Measurements from ENCODE around the gene CAPZB. TPM values are rescaled to one million over a fixed set of nuclear protein-coding genes. Genes with fewer than 3 reads are reported as not detected.

CAPZB gene
- total RNA-seq, 3 donors from 2014 or later (not counting 1 experiment from before 2014, with no cell fraction given), result 369 to 393 (median 375) TPM

DNA sequence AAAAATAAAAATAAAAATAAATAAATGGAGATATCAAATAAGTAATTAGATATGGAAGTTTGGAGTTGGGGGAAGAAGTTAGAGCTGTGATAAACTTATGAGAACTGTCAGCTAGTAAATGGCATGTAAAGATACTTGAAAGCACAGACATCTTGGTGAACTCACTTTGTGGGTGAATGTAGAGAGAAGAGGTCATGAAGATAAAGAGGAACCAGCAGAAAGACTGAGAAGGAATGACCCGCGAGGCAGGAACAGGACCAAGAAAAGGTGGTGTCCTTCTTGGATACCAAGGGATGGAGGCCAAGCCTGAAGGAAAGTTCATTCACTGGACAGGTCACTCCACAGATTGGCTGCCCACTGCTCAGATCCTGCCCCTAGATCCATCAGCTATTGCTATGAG lies 4.7 kb upstream of the CAPZB start:
- Mint-ChIP-seq H3K9me3 (no peaks in the 10 kb centered on the region), H3K36me3 (no peaks in the 10 kb centered on the region), H3K4me1 (peaks cover 39 to 40% of the 10 kb centered on the region in 2 donors), H3K27me3 (ENCODE audit: low read depth in 2 of 2) (no peaks in the 10 kb centered on the region), H3K27ac (no peak overlapping the region), H3K4me3 (no peak overlapping the region)
- Histone ChIP-seq H3K4me3 (ENCODE audit: low read length) (no peak overlapping the region), H3K36me3 (ENCODE audit: control insufficient read depth, insufficient read depth, low read length) (no peaks in the 10 kb centered on the region), H3K9me3 (ENCODE audit: control insufficient read depth, insufficient read depth, low read length) (no peaks in the 10 kb centered on the region), H3K27me3 (ENCODE audit: control insufficient read depth, insufficient read depth, low read length) (no peaks in the 10 kb centered on the region), H3K4me1 (ENCODE audit: control insufficient read depth, insufficient read depth, low read length) (peaks cover 19% of the 10 kb centered on the region), H3K27ac (ENCODE audit: low read length) (no peak overlapping the region)
- TF ChIP-seq, protein P1, sequence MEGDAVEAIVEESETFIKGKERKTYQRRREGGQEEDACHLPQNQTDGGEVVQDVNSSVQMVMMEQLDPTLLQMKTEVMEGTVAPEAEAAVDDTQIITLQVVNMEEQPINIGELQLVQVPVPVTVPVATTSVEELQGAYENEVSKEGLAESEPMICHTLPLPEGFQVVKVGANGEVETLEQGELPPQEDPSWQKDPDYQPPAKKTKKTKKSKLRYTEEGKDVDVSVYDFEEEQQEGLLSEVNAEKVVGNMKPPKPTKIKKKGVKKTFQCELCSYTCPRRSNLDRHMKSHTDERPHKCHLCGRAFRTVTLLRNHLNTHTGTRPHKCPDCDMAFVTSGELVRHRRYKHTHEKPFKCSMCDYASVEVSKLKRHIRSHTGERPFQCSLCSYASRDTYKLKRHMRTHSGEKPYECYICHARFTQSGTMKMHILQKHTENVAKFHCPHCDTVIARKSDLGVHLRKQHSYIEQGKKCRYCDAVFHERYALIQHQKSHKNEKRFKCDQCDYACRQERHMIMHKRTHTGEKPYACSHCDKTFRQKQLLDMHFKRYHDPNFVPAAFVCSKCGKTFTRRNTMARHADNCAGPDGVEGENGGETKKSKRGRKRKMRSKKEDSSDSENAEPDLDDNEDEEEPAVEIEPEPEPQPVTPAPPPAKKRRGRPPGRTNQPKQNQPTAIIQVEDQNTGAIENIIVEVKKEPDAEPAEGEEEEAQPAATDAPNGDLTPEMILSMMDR (IDR thresholded peaks at IDR 0.05), result no peak
- ATAC-seq, result no peak
- intact Hi-C loops (cut with micrococcal nuclease), result loop anchor here (10.0 kb wide), 1 partner anchor 175 kb away; the partner anchor contains the start of genes AKR7A2 and SLC66A1
- no peak for DNase-seq
- 100% methylated on average over 2 of the region's 2 CpGs for WGBS (ENCODE audit: insufficient coverage)

DNA sequence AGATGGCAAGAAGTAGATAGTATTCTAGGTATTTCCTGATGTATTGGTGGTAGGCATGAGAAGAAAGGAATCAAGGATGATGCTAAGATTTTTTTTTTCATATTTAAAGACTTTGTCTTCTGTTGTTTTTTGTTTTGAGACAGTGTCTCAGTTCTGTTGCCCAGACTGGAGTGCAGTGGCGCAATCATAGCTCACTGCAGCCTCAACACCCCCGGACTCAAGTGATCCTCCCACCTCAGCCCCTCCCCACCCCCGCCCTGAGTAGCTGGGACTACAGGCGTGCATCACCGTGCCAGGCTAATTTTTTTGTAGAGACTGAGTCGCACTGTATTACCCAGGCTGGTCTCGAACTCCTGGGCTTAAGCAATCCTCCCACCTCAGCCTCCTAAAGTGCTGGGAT lies 2.8 kb upstream of the CAPZB start:
- no peak overlapping the region for H3K4me3 ChIP-seq (ENCODE audit: low read length)
- no peaks in the 10 kb centered on the region for H3K27me3 Mint-ChIP-seq (ENCODE audit: low read depth in 2 of 2)
- 88% methylated on average over 7 of the region's 7 CpGs for WGBS (ENCODE audit: insufficient coverage)
- intact Hi-C loops (cut with micrococcal nuclease), result loop anchor here (10.0 kb wide), 1 partner anchor 173 kb away; the partner anchor contains the start of genes AKR7A2 and SLC66A1
- TF ChIP-seq, protein P1 (IDR thresholded peaks at IDR 0.05), result no peak
- no peaks in the 10 kb centered on the region for H3K27me3 ChIP-seq (ENCODE audit: control insufficient read depth, insufficient read depth, low read length)
- peaks cover 37% of the 10 kb centered on the region for H3K4me1 ChIP-seq (ENCODE audit: control insufficient read depth, insufficient read depth, low read length)
- peak overlapping the region; percentile 65 to 96 for H3K27ac Mint-ChIP-seq
- DNase-seq, result peak in 1 of 2 donors; percentile 37
- H3K36me3 ChIP-seq (ENCODE audit: control insufficient read depth, insufficient read depth, low read length), result no peaks in the 10 kb centered on the region
- H3K9me3 ChIP-seq (ENCODE audit: control insufficient read depth, insufficient read depth, low read length), result no peaks in the 10 kb centered on the region
- H3K27ac ChIP-seq (ENCODE audit: low read length), result no peak overlapping the region
- no peak overlapping the region for H3K4me3 Mint-ChIP-seq
- no peak for ATAC-seq
- H3K9me3 Mint-ChIP-seq, result no peaks in the 10 kb centered on the region
- H3K4me1 Mint-ChIP-seq, result peaks cover 57 to 58% of the 10 kb centered on the region in 2 donors
- H3K36me3 Mint-ChIP-seq, result no peaks in the 10 kb centered on the region

DNA sequence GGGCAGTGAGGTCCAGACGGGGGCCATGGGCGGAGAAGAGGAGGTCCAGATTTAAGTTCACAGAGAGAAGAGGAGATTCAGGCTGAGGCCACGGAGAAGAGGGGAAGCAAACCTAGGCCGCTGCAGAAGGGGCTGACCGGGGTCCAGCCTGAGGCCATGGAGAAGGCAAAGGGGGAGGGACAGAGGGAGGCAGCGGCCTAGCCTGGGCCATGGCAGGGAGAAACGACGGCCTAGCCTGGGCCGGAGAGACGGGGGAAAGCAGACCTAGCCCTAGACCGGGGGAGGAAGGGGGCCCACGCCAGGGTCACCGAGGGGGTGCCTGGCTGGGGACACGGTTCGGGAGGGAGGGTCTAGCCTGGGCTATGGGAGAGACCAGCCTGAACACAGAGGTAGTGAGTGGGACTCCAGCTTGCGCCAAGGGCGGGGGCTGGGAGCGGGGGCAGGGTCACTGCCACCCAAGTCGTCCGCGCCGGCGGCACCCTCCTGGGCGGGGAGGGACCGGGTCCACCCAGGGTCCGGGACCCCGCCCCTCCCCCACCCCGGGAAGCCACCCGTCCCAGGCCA lies 459 bp downstream of the CAPZB start:
- Mint-ChIP-seq H3K9me3 (no peaks in the 10 kb centered on the region), H3K4me3 (peak overlapping the region; percentile 91), H3K4me1 (peaks cover 71 to 77% of the 10 kb centered on the region in 2 donors), H3K36me3 (no peaks in the 10 kb centered on the region), H3K27me3 (ENCODE audit: low read depth in 2 of 2) (no peaks in the 10 kb centered on the region), H3K27ac (peak overlapping the region; percentile 89 to 96)
- under 1% methylated on average over 29 of the region's 29 CpGs for WGBS (ENCODE audit: insufficient coverage)
- peaks cover 19% of the 10 kb centered on the region for H3K36me3 ChIP-seq (ENCODE audit: control insufficient read depth, insufficient read depth, low read length)
- TF ChIP-seq, protein P1 (IDR thresholded peaks at IDR 0.05), result no peak
- H3K27me3 ChIP-seq (ENCODE audit: control insufficient read depth, insufficient read depth, low read length), result no peaks in the 10 kb centered on the region
- no peaks in the 10 kb centered on the region for H3K9me3 ChIP-seq (ENCODE audit: control insufficient read depth, insufficient read depth, low read length)
- peaks cover 66% of the 10 kb centered on the region for H3K4me1 ChIP-seq (ENCODE audit: control insufficient read depth, insufficient read depth, low read length)
- H3K4me3 ChIP-seq (ENCODE audit: low read length), result peak overlapping the region; percentile 94
- ATAC-seq (peak in 1 of 3 donors; percentile 3), DNase-seq (no peak)
- intact Hi-C loops (cut with micrococcal nuclease), result loop anchor here (1.0 to 10.0 kb wide), 3 partner anchors 8 to 170 kb away; partner anchors contain the start of genes AKR7A2 and SLC66A1
- peak overlapping the region; percentile 88 for H3K27ac ChIP-seq (ENCODE audit: low read length)
